ENCODE results near the gene ATP6V1F.

ATP6V1F gene

GRCh38 chr7:128840326-128841170 is 22.1 kb upstream of the ATP6V1F start:
- TF ChIP-seq GATA3 (IDR thresholded peaks at IDR 0.05; ENCODE audit: low read depth, low read length), result no peak
- TF ChIP-seq GATA2 (IDR thresholded peaks at IDR 0.05; ENCODE audit: low read depth, low read length), result no peak

GRCh38 chr7:128841171-128841690 is 21.4 kb upstream of the ATP6V1F start:
- TF ChIP-seq GATA2 (IDR thresholded peaks at IDR 0.05; ENCODE audit: low read depth, low read length) (no peak), GATA3 (IDR thresholded peaks at IDR 0.05; ENCODE audit: low read depth, low read length) (no peak)

DNA sequence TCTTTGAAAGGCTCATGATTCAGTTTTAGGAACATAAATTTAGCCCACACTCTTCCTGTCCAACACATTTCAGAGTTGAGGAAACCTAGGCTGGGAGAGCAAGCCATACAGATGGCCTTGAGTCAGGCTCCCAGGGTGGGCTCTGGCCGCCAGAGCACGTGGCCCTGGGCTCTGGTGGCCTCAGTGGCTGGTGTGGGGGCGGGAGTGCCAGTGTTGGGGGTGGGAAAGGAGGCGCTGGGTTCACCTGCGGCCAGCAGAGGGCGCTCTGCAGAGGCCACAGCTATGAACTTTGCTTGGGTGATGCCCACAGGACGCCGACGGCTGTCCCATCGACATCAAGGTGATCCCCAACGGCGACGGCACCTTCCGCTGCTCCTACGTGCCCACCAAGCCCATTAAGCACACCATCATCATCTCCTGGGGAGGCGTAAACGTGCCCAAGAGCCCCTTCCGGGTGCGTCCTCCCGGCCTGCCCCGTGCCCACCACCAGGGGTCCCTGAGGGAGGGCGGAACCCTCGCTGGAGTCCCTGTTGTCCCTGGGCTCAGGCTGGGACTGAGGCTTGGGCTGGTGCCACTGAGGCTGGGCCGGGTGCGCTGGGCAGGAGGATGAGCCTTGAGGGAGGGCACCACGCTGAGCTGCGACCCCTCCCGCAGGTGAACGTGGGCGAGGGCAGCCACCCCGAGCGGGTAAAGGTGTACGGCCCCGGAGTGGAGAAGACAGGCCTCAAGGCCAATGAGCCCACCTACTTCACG is 20.6 kb upstream of the ATP6V1F start:
- TF ChIP-seq GATA3 (IDR thresholded peaks at IDR 0.05; ENCODE audit: low read depth, low read length) (no peak), GATA2 (IDR thresholded peaks at IDR 0.05; ENCODE audit: low read depth, low read length) (no peak)

DNA sequence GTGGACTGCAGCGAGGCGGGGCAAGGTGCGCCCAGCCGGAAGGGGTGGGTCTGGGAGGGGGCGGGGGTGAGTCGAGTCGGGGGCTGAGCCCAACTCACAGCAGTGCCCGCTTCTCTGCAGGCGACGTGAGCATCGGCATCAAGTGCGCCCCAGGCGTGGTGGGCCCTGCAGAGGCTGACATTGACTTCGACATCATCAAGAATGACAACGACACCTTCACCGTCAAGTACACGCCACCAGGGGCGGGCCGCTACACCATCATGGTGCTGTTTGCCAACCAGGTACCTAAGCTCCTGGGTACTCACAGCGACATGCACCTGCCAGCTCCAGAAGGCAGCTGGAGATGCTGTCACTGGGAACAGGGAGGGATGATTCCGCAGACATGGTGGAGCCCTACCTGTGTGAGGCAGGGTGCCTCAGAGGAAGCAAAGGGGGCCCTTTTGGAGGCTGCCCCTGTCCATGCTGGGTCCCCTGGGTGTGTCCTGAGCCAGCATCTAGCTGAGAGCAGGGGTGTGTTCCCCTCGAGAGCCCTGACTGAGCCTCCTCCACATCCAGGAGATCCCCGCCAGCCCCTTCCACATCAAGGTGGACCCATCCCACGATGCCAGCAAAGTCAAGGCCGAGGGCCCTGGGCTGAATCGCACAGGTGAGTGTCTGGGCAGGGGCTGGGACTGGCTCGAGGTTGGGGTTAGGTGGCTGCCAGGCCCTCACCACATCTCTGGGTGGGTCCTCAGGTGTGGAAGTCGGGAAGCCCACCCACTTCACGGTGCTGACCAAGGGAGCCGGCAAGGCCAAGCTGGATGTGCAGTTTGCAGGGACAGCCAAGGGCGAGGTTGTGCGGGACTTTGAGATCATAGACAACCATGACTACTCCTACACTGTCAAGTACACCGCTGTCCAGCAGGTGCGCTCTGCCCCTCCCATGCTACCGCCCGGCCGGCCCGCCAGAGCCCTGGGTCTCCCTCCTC is 19.7 kb upstream of the ATP6V1F start:
- TF ChIP-seq GATA3 (IDR thresholded peaks at IDR 0.05; ENCODE audit: low read depth, low read length), result no peak
- TF ChIP-seq GATA2 (IDR thresholded peaks at IDR 0.05; ENCODE audit: low read depth, low read length), result no peak

DNA sequence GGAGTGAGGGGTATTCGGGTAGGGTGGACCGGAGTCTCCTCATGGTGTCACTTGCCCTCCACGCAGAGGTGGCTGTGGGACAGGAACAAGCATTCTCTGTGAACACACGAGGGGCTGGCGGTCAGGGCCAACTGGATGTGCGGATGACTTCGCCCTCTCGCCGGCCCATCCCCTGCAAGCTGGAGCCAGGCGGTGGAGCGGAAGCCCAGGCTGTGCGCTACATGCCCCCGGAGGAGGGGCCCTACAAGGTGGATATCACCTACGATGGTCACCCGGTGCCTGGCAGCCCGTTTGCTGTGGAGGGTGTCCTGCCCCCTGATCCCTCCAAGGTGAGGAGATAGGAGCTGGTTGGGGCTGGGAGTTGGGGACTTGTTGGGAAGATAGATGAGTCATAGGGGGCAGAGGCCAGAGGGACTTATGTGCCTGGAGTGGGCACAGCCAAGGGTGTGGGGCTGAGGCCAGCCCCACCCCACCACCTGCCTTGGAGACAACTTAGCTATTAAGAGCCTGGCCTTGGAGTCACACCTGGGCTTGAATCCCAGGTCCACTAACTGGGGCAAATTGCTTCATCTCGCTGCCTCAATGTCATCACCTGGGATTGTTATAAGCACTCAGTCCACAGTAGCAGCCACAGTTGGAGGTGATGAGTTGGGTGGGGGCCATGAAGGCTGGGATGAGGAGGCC is 18.6 kb upstream of the ATP6V1F start:
- TF ChIP-seq GATA3 (IDR thresholded peaks at IDR 0.05; ENCODE audit: low read depth, low read length), result no peak
- TF ChIP-seq GATA2 (IDR thresholded peaks at IDR 0.05; ENCODE audit: low read depth, low read length), result no peak

- TF ChIP-seq GATA2 (IDR thresholded peaks at IDR 0.05; ENCODE audit: low read depth, low read length) (no peak), GATA3 (IDR thresholded peaks at IDR 0.05; ENCODE audit: low read depth, low read length) (no peak)
These were observed 17.8 kb upstream of the ATP6V1F start for GRCh38 chr7:128844777-128845311.

GRCh38 chr7:128845475-128845874 is 17.2 kb upstream of the ATP6V1F start:
- TF ChIP-seq GATA3 (IDR thresholded peaks at IDR 0.05; ENCODE audit: low read depth, low read length) (no peak), GATA2 (IDR thresholded peaks at IDR 0.05; ENCODE audit: low read depth, low read length) (no peak)

DNA sequence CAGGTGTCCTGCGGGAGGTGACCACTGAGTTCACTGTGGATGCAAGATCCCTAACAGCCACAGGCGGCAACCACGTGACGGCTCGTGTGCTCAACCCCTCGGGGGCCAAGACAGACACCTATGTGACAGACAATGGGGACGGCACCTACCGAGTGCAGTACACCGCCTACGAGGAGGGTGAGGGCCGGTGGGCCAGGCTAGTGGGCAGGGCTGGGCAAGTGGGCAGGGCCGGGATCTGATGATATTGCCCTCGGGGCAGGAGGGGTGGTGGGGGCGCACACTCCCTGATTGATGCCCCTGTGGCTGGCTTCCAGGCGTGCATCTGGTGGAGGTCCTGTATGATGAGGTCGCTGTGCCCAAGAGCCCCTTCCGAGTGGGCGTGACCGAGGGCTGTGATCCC is 16.7 kb upstream of the ATP6V1F start:
- TF ChIP-seq GATA3 (IDR thresholded peaks at IDR 0.05; ENCODE audit: low read depth, low read length) (no peak), GATA2 (IDR thresholded peaks at IDR 0.05; ENCODE audit: low read depth, low read length) (no peak)

- no peak for TF ChIP-seq GATA3 (IDR thresholded peaks at IDR 0.05; ENCODE audit: low read depth, low read length)
- no peak for TF ChIP-seq GATA2 (IDR thresholded peaks at IDR 0.05; ENCODE audit: low read depth, low read length)
These were observed 15.7 kb upstream of the ATP6V1F start for GRCh38 chr7:128846781-128847444.

GRCh38 chr7:128847721-128848211 is 14.9 kb upstream of the ATP6V1F start:
- TF ChIP-seq GATA2 (IDR thresholded peaks at IDR 0.05; ENCODE audit: low read depth, low read length) (no peak), GATA3 (IDR thresholded peaks at IDR 0.05; ENCODE audit: low read depth, low read length) (no peak)

DNA sequence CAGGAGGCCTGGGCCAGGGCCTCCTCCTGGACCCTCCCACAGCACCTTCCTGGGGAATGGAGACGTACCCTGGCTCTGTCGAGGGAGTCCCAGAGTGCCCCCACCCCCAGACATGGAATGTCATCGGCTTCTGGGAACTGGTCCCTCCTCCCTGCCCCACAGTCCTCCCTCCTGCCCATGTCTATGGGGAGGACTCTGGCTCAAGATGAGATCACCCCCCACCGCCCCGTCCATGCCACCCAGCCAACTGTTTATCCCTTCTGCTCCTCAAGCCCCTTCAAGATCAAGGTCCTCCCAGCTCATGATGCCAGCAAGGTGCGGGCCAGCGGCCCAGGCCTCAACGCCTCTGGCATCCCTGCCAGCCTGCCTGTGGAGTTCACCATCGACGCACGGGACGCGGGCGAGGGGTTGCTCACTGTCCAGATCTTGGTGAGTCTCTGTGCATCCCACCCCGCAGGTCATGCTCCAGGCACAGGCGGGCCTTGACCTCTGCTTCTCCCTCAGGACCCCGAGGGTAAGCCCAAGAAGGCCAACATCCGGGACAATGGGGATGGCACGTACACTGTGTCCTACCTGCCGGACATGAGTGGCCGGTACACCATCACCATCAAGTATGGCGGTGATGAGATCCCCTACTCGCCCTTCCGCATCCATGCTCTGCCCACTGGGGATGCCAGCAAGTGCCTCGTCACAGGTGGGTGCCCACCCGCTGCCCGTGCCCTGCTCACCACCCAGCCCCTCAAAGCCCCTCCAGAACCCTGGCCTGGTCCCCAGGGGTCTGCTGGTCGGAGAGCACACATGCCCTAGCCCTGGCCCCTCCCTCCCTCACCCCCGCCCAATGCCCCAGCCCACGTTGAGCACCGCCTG is 14.1 kb upstream of the ATP6V1F start:
- no peak for TF ChIP-seq GATA3 (IDR thresholded peaks at IDR 0.05; ENCODE audit: low read depth, low read length)
- no peak for TF ChIP-seq GATA2 (IDR thresholded peaks at IDR 0.05; ENCODE audit: low read depth, low read length)

All from SH-SY5Y (cell line).